WTC11 (cell line): ENCODE results near the gene GRK7. TPM values are rescaled to one million over a fixed set of nuclear protein-coding genes. Genes with fewer than 3 reads are reported as not detected.
"Not testable (repeated sequence)": the region's sequence is repeated elsewhere in the genome, so short reads cannot be mapped to it uniquely, and the experiment has no call there.

Source experiments
- ATAC-seq: fragments of 200-7000 bp; cut with Tn5 transposase; 2 replicates; pipeline ENCODE4 v1.10.0; 2021; ENCODE audit warnings: mild to moderate bottlenecking, moderate library complexity
- CTCF ChIA-PET: fragments of 300-600 bp; sonication (Branson Sonifier 250); formaldehyde crosslinking; loops from one replicate; lab custom pipeline; 2021; ENCODE audit warnings: antibody characterized with exemption; lab: Charles Lee
- POLR2A ChIA-PET: fragments of 350-600 bp; sonication (Branson Sonifier 250); formaldehyde crosslinking; loops from one replicate; lab custom pipeline; 2021; ENCODE audit warnings: antibody characterized with exemption; lab: Charles Lee
- DNase-seq: peaks from one replicate; pipeline ENCODE4 v3.0.0; 2021; ENCODE audit warnings: low spot score
- H3K27ac Mint-ChIP-seq: 2 replicates; pipeline ENCODE4 v1.8.0; 2021; ENCODE audit warnings: mixed read lengths
- H3K27me3 Mint-ChIP-seq: 2 replicates; pipeline ENCODE4 v1.8.0; 2021; ENCODE audit warnings: low read depth, mild to moderate bottlenecking, moderate library complexity, mixed read lengths
- H3K36me3 Mint-ChIP-seq: 2 replicates; pipeline ENCODE4 v1.8.0; 2021; ENCODE audit warnings: mixed read lengths
- H3K4me1 Mint-ChIP-seq: 2 replicates; pipeline ENCODE4 v1.8.0; 2022; ENCODE audit warnings: mixed read lengths
- H3K4me3 Mint-ChIP-seq: 2 replicates; pipeline ENCODE4 v1.8.0; 2021; ENCODE audit warnings: mild to moderate bottlenecking, moderate library complexity, mixed read lengths
- H3K9me3 Mint-ChIP-seq: 2 replicates; pipeline ENCODE4 v1.8.0; 2021; ENCODE audit warnings: mixed read lengths
- AFF4 ChIP-seq: sonication (generic); formaldehyde crosslinking; IDR thresholded peaks from 2 replicates; pipeline ENCODE4 v1.8.1; 2023; ENCODE audit warnings: mild to moderate bottlenecking, missing genetic modification reagents, borderline replicate concordance
- GRHL2 ChIP-seq: fragments of 250-450 bp; sonication (Bioruptor Pico); IDR thresholded peaks from 2 replicates; pipeline ENCODE4 v1.8.0; 2022; ENCODE audit warnings: mild to moderate bottlenecking, moderate library complexity; ENCODE audit not compliant: insufficient replicate concordance, severe bottlenecking
- GTF2I ChIP-seq: fragments of 250-450 bp; sonication (Bioruptor Pico); conservative IDR thresholded peaks from 2 replicates; pipeline ENCODE4 v1.4.0; 2021; ENCODE audit warnings: mild to moderate bottlenecking
- NFATC4 ChIP-seq: fragments of 250-450 bp; sonication (Bioruptor Pico); IDR thresholded peaks from 2 replicates; pipeline ENCODE4 v1.9.0; 2021; ENCODE audit warnings: mild to moderate bottlenecking
- NFE2L1 ChIP-seq: sonication (generic); formaldehyde crosslinking; IDR thresholded peaks from 2 replicates; pipeline ENCODE4 v1.8.1; 2023; ENCODE audit warnings: missing genetic modification reagents
- TEAD4 ChIP-seq: sonication (generic); formaldehyde crosslinking; IDR thresholded peaks from 2 replicates; pipeline ENCODE4 v1.8.0; 2022; ENCODE audit warnings: mild to moderate bottlenecking, missing genetic modification reagents
- USF1 ChIP-seq: sonication (generic); formaldehyde crosslinking; IDR thresholded peaks from 2 replicates; pipeline ENCODE4 v1.8.0; 2022; ENCODE audit warnings: mild to moderate bottlenecking, missing genetic modification reagents
- ZNF138 ChIP-seq: sonication (generic); formaldehyde crosslinking; conservative IDR thresholded peaks from 2 replicates; pipeline ENCODE4 v1.8.1; 2022; ENCODE audit warnings: mild to moderate bottlenecking, moderate library complexity, missing genetic modification reagents
- ZNF281 ChIP-seq: sonication (generic); formaldehyde crosslinking; IDR thresholded peaks from 2 replicates; pipeline ENCODE4 v1.8.0; 2023; ENCODE audit warnings: mild to moderate bottlenecking, missing genetic modification reagents
- total RNA-seq: library from RNA; stranded (reverse); gene quantifications from 3 replicates; pipeline ENCODE4 v1.2.3, GENCODE V29; 2021
- TF ChIP-seq, protein P1 (sequence below): sonication (generic); formaldehyde crosslinking; conservative IDR thresholded peaks from 2 replicates; pipeline ENCODE4 v1.8.1; 2023; ENCODE audit warnings: mild to moderate bottlenecking, low read depth, missing genetic modification reagents, moderate library complexity

Gene GRK7
- total RNA-seq, 1 experiment from 2014 or later, result not detected

DNA sequence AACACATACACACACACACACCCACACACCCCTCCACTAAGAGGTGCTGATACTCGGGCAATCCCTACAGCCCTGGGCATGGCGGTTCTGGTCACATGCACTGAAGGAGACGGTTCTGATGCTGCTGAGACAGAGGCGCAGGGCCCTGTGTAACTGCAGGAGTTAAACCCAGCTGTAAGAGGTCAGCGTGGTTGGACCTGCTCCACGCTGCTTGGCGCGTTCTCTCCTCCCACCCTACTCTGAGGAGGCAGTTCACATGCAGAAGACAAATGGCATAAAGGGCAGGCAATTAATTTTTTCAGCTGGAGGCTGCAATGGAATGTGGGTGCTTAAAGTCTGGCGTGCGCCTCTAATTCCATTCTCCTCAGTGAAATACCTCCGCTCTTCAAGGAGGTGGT, 35.2 kb downstream of the GRK7 start (continued):
- no peak for TF ChIP-seq ZNF281 (CRISPR knock-in tag)
- no peak for TF ChIP-seq ZNF138
- no peak for TF ChIP-seq AFF4 (CRISPR knock-in tag)
- TF ChIP-seq TEAD4 (CRISPR knock-in tag), result no peak
- TF ChIP-seq GRHL2 (CRISPR knock-in tag), result no peak
- TF ChIP-seq USF1, result no peak
- TF ChIP-seq GTF2I (CRISPR knock-in tag), result no peak

DNA sequence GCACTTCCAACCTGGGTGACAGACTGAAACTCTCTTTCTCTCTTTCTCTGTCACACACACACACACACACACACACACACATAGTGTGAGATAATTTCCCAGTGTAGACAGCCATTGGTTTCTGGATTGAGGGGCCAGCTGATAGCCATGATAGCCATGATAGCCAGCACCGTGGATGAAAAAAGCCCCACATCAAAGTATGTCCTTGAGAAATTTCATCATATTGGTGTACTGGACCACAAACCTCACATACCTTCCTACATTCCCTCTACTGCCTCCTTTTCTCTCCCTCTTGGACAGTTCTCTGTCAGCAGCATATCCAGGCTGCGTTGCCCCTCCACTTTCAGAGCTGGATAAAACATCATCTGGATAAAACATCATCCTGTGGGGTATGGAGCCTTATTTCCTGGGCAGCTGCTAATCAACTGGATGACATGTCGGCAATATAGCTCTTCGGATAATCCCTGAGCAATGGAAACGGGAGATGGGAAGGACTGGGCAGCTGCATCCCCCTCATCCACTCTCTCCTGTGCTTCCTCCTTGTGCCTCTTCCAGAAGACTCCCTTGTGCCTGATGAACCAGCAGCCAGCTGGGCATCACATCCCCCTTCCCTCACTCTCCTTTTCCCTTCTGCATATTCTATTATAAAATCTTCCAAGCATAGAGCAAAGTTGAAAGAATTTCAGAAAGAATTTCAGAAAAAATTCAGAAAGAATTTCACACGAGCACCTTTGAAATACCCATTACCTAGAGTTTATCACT, 39.3 kb downstream of the GRK7 start:
- POLR2A ChIA-PET, result no interaction called here
- H3K4me1 Mint-ChIP-seq, result peaks cover 15% of the 10 kb centered on the region
- TF ChIP-seq, protein P1, sequence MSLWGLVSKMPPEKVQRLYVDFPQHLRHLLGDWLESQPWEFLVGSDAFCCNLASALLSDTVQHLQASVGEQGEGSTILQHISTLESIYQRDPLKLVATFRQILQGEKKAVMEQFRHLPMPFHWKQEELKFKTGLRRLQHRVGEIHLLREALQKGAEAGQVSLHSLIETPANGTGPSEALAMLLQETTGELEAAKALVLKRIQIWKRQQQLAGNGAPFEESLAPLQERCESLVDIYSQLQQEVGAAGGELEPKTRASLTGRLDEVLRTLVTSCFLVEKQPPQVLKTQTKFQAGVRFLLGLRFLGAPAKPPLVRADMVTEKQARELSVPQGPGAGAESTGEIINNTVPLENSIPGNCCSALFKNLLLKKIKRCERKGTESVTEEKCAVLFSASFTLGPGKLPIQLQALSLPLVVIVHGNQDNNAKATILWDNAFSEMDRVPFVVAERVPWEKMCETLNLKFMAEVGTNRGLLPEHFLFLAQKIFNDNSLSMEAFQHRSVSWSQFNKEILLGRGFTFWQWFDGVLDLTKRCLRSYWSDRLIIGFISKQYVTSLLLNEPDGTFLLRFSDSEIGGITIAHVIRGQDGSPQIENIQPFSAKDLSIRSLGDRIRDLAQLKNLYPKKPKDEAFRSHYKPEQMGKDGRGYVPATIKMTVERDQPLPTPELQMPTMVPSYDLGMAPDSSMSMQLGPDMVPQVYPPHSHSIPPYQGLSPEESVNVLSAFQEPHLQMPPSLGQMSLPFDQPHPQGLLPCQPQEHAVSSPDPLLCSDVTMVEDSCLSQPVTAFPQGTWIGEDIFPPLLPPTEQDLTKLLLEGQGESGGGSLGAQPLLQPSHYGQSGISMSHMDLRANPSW (CRISPR knock-in tag), result no peak
- TF ChIP-seq NFE2L1, result no peak
- TF ChIP-seq GTF2I (CRISPR knock-in tag), result no peak
- no peak for TF ChIP-seq NFATC4 (CRISPR knock-in tag)
- H3K4me3 Mint-ChIP-seq, result no peak overlapping the region
- DNase-seq (no peak), ATAC-seq (no peak)
- H3K27ac Mint-ChIP-seq, result no peak overlapping the region
- peaks cover 3% of the 10 kb centered on the region for H3K36me3 Mint-ChIP-seq
- H3K27me3 Mint-ChIP-seq, result peaks cover 12% of the 10 kb centered on the region
- peaks cover 9% of the 10 kb centered on the region for H3K9me3 Mint-ChIP-seq
- CTCF ChIA-PET, result interaction anchor here (2.6 kb wide), 1 partner anchor 9 kb away, joined by 8 read pairs; no protein-coding TSS in a partner anchor

DNA sequence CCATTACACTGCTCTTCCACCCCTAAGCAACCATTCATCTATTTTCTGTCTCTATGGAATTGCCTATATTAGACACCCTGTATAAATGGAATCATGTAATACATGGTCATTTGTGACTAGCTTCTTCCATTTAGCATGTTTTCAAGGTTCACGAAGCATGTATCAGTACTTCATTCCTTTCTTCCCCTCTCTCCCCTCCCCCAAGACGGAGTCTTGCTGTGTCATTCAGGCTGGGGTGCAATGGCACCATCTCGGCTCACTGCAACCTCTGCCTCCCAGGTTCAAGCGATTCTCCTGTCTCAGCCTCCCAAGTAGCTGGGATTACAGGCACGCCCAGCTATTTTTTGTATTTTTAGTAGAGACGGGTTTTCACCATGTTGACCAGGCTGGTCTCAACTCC, 40.3 kb downstream of the GRK7 start:
- H3K27ac Mint-ChIP-seq, H3K4me1 Mint-ChIP-seq, H3K36me3 Mint-ChIP-seq, H3K27me3 Mint-ChIP-seq, DNase-seq, POLR2A ChIA-PET, H3K9me3 Mint-ChIP-seq, ATAC-seq, H3K4me3 Mint-ChIP-seq: not testable (repeated sequence)
- CTCF ChIA-PET, result interaction anchor here (2.6 kb wide), 1 partner anchor 10 kb away, joined by 8 read pairs; no protein-coding TSS in a partner anchor
